NCI-H2171 (cell line): ENCODE results near the gene ST3GAL6.

Source experiments
- DNase-seq: peaks from one replicate; lab custom pipeline; 2025; lab: John Stamatoyannopoulos, UW

ST3GAL6 gene

DNA sequence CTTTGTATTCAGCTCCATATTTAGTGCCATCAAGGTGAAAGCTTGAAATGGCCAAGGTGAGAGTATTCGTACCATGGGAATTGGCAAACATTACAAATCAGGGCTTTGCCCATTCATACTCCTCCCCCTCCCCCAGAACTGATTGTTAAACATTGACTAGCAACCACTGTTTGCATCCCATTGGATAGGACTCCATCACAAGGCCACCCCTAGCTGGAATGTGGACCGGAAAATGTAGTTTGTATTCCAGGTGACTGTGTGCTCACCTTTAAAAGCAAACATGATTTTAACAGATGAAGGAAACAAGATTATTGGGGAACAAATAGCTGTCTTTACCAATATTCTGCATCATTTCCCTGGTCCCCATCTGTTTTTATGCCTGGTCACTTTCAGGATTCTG lies 14.1 kb downstream of the ST3GAL6 start:
- DNase-seq, result no peak

DNA sequence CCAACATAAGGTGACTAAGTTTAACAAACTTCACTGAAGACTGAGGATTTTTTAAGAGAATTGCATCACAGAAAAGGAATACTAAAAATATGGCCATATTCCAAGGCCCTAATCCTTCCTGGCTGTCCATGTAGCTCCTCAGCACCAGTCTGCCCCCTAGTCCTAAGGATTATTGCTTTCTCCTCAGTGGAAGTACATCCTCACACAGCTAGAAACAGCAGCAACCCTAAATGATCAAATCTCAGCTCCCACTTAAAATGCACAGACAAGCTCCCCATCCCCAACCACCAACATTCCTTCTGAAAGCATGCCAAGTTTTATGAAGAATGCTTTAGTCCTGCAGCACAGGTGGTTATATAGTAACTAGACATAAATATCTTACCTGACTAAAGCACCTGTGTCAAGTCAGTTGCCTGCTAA lies 14.7 kb downstream of the ST3GAL6 start:
- no peak for DNase-seq

DNA sequence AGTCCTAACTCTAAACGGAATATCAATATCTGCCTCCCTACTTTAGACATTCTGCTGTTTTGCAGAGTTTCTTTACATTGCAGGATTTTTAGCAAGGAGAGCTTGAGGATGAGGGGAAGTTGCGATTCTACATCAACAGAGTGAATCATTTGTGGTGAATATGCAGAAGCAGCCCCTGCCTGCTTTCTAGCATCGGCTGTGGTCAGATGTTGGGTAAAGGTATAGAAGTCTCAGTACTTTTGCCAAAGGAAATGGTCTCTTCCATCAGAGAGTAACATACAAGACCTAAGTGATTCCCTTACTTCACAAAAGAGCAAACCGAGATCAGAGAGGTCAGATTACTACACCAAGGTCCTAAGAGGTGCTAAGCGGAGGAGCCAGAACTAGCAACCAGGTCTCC lies 15.2 kb downstream of the ST3GAL6 start:
- DNase-seq, result no peak

- no peak for DNase-seq
Measured at GRCh38 chr3:98778852-98779413, 15.8 kb downstream of the ST3GAL6 start.

GRCh38 chr3:98779541-98780335 lies 16.6 kb downstream of the ST3GAL6 start:
- DNase-seq, result no peak

DNA sequence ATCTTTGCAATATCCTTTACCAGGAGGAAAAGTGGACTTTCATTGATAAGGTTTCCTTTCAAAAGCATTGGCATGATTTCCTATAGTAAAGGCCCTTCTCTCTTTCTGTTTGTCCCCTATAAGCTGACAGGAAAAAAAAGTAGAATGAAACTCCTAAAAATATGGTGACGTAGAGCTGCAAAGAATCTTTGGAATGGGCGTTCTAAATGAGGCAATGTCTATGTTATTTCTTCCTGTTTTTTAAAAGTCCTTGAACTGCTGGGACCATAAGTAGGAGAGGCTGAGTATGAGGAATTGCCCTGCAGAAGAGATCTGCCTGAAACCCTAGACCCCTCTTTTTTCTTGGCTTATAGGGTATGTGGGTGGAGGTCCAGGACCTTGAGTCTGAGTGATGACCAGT lies 17.2 kb downstream of the ST3GAL6 start:
- no peak for DNase-seq

GRCh38 chr3:98782824-98783500 lies 19.8 kb downstream of the ST3GAL6 start:
- no peak for DNase-seq

DNA sequence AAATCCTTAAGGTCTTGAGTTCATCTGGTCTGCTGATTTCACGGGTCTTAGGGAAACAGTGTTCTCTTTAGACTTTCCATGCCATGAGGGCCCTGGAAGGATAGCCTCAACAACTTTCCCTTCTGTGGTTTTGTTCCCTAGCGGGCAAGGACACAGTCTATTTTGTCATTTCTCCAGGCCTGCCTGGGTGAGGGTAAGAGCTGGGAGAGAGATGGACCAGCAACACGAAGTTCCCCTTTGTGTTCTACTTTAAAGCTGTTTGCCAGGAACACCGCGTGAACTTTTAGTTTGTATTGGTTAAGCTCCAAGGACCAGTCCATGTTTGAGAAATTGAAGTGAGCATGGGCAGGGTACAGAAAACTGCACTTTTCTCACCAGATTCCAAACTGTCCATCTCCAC lies 20.9 kb downstream of the ST3GAL6 start:
- no peak for DNase-seq

DNA sequence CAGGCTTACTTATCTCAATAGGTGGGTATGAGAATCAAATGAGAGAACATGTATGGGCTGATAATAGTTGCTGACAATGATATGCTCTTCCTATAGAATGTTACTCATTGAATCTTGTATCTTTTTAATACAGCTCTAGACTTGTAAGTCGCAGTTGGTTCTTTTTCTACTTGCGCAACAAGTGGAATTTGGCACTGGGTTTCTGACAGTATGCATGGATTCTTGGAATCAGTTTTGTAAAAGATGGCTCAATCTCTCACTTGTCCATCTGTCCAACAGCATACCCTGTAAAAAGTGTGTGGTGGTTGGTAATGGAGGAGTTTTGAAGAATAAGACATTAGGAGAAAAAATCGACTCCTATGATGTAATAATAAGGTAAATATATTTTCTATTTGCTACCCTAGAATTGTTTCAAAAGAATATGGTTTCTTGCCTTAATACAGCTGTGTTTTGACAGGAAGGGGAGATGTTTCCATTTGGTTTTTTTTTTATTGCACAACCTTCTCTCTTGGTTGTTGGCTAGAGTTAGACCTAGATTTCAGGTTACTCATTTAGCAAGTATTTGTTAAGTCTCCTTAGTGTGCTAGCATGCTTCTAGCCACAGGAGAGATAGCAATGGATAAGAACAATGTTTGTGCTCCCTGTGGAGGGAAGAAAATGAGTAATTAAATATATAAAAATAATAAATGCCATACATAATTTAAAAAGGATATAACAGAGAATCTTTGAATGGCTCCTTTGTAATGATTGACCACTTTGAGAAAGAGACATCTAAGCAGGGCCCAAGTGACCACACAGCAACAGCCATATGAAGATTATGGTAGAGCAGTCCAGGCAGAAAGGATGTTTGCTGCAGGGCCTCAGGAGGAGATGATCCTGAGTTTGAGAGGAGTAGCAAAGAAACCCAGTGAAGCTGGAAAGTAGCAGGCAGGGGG lies 21.8 kb downstream of the ST3GAL6 start:
- no peak for DNase-seq

DNA sequence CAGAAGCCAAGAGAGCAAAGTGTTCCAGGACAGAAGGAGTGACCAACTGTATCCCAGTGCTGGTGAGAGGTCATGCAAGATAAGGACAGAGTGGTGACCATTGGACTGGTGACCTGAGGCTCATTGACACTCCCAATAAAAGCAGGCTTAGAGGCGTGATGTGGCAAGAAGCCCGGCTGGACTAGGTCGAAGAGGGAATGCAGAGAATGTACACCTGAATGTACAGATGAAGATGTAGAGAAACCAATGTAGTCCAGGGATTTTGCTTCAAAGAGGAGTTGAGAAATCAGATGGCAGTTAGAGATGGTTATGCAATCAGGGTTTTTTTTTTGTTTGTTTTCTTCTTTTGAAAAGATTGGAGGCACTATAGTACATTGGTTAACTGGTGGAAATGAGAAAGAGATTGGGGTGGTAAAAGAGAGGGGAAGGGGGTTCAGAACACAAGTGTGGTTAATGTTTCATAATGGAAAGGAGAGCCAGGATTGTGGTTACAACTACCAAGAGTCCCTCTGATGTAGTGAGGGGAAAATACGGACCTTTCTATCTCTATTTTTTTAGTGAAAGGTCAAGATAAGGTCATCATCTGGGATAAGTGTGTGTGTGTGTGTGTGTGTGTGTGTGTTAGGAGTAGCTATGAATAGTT lies 23.3 kb downstream of the ST3GAL6 start:
- no peak for DNase-seq

- DNase-seq, result no peak
Measured at GRCh38 chr3:98787181-98787580, 24.0 kb downstream of the ST3GAL6 start.

GRCh38 chr3:98788651-98789050 lies 25.5 kb downstream of the ST3GAL6 start:
- DNase-seq, result no peak

DNA sequence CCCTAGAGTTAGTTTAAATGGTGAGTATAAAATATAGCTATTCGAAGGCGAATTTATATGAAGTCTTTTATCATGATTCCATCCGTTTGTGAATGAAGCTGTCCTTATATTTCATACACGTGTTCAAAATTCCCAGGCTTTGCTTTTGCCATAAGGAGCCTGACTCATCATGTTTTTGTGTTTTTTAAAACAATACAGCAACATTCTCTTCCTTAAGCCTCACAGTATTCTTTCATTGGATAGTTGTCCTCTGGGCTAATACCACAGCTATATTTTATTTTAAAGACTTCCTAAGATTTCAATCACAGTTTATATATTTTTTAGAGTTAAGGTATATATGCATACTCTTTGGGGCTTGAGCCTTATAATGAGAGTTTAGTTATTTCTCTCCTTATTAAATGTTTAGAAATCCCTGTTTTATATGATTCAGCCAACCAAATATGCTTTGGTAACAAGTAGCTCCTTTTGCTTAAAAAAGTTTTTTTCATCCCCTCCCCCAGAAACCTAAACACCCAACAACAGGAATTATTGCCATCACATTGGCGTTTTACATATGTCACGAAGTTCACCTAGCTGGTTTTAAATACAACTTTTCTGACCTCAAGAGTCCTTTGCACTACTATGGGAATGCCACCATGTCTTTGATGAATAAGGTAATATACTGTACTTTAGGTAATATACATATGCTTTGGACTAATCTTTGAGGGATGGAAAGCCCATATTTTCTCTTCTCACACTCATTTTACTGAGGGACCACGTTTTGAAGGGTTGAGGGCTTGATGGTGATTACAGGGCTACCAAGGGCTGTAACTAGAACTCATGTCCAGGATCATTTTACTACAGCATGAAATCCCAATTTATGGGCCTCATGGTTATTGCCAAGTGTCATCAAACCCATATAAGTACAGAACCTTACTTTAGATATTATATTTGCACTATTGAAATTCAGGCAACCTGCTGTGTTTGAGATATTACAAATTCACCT lies 28.5 kb downstream of the ST3GAL6 start:
- DNase-seq, result no peak

GRCh38 chr3:98793971-98794370 lies 30.8 kb downstream of the ST3GAL6 start:
- DNase-seq, result no peak

GRCh38 chr3:98796334-98796733 lies 33.2 kb downstream of the ST3GAL6 start:
- no peak for DNase-seq

- DNase-seq, result no peak
Measured at GRCh38 chr3:98797905-98798304, 34.8 kb downstream of the ST3GAL6 start.

- no peak for DNase-seq
Measured at GRCh38 chr3:98798820-98799219, 35.7 kb downstream of the ST3GAL6 start.

DNA sequence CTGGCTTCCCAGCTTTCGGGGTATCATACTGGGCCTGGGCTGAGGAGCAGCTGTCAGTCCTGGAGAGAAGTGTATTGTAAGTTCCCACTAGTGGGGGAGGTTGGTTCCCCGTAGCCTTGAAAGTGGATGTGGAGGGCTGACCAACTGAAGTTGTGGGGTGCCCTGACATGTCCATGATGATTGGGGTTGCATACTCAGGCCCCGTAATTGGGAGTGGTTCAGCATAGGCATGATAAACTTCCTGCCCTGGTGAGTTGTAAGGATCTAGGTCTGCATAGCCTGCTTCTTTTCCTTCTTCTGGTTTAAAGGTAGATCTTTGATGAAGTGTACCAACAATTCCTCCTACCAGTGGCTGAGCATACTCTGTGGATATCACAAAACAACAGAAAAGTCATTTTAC lies 36.3 kb downstream of the ST3GAL6 start:
- no peak for DNase-seq

DNA sequence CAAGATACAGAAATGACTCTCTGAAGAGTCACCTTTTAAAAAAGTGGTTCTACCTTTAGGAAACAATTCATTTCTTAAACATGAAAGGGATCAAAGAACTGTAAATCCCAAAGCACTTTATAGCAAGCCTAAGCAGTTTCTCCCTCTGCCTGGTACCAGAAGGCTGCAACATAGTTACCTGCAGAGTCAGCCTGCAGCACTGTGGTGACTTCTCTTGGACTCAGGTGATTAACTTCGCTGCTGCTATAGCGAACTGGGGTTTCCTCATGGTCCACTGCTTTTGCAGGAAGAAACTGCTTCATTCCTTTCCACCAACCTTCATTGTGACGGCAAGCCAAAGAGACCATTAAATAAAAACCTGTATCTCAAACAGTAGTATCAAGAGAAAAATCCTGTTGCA lies 37.3 kb downstream of the ST3GAL6 start:
- no peak for DNase-seq

GRCh38 chr3:98801043-98801747 lies 38.1 kb downstream of the ST3GAL6 start:
- no peak for DNase-seq
